ENCODE results near the gene KCNQ1.

The KCNQ1 gene

GRCh38 chr11:2804701-2805387 is 360.0 kb downstream of the KCNQ1 start:
- no peak for ATAC-seq

- no peak for ATAC-seq
Measured at GRCh38 chr11:2805388-2806056, 360.7 kb downstream of the KCNQ1 start.

DNA sequence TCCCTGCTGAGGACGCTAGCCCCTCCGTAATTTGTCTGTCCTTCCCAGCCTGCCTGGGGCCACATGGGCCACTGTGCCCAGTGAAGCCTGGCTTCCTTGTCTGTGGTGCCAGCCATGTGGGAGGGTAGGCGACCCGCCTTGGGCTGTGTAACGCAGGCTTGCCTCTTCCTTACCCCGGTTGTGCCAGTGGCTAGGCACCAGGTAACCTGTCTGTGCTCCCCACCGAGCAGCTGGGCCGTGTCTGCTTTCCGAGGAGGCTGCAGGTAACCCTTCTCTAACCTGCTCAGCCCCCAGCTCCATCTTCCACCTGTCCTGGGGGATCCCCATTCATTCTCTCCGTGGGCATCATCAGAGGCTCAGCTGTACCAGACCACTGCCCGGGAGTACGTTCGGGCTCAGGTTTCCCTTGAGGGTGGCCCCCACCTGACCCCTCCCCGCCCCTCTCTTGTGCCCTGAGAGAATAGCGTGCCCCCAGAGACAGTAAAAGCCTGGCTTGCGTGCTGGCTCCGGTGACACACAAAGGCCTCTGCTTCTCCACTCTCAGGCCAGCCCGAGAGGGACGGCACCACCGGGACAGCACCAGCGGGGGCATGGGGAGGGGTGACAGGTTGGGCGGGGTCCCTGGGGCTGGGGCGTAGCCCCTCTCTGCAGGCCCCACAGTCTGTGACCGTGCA is 361.7 kb downstream of the KCNQ1 start:
- ATAC-seq: no peak

DNA sequence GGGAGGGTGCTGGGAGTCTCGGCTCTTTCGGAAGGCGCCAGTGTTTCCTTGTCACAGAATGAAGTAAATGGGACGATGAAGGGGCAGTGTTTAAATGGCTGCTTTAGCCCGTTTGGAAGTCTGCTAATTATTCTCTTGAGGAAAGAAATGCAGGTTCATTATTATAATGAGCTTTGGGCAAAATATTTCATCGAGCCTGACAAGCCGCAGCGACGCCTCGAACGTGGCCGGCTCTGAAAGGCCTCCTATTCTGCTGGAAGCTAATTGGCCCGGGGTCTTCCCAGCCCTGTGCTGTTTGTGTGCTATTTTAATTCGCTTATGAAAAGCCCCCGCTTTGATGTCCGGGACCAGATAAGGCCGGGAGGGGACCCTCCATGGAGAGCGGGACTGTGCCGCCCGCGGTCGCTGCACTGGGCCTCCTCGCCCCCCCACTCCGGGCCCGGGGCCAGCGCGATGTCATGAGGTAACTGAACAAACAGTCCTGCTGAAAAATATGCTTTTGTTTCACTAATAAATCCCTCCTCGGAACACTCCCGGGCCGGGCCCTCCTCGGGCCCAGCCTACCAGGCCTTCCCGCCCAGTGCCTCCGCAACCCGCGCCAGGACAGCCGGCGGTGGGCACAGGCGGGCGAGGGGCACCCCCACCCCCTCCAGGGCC is 362.3 kb downstream of the KCNQ1 start:
- ATAC-seq: no peak

GRCh38 chr11:2807801-2808241 is 363.0 kb downstream of the KCNQ1 start:
- ATAC-seq: no peak

DNA sequence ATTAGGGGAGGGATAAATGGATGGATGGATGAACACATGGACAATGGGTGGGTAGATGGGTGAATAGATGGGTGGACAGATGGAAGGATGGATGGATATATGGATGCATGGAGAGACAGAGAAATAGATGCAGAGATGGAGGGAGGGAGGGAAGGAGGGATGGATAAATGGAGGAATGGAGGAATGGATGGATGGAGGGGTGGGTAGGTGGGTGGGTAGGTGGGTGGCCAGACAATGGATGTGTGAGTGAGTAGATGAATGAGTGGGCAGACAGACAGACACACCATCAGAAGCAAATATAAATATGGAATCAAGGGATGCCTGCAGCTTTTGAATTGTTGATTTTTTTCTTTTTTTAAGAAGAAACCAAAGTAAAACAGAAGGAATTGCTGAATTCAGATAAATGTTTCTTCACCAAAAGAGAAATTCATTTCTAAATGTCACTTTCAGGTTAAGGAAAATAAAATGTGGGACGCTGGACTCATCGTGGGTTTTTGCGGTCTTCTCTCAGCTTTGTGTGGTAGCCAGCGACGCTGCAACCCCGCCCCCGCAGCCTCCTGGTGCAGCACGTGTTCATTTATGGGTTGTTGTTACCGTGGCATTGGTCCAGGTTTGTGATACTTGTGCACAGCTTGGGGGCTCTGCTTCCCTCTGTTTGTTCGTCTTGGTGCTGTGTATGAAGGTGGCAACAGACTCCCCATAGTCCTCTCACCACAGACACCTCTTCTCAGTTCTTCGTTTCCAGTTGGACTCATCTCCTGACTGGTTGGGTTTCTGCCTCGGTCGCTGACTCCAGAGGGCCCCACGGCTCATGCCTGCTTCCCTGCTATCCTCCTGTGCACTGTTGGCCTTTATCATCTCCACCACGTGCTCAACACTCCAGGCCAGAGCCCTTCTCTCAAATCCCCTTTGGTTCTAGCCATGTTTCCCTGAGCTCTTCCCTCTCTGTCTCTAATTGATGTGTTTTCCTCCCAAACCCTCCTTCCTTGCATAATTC is 364.3 kb downstream of the KCNQ1 start:
- no peak for ATAC-seq

DNA sequence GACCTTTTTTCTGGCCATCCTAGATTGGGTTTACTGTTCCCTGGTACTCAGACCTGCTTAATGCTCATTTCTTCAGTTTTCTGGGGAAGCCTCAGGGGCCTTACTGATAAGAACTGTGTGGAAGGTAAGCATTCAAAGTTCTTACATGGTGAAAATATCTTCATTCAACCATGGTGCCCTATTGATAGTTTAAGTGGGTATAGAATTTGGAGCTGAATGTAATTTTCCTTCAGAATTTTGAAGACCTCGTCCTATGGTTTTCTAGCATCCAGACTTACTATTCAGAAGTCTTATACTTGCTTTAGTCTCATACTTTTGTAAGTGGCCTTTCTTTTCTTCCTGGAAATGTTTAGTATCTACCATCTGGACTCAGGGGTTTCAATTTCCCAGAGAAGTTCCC is 365.0 kb downstream of the KCNQ1 start:
- ATAC-seq: no peak

GRCh38 chr11:2810411-2811205 is 365.8 kb downstream of the KCNQ1 start:
- no peak for ATAC-seq

- ATAC-seq: no peak
Measured at GRCh38 chr11:2811206-2812091, 366.6 kb downstream of the KCNQ1 start.

DNA sequence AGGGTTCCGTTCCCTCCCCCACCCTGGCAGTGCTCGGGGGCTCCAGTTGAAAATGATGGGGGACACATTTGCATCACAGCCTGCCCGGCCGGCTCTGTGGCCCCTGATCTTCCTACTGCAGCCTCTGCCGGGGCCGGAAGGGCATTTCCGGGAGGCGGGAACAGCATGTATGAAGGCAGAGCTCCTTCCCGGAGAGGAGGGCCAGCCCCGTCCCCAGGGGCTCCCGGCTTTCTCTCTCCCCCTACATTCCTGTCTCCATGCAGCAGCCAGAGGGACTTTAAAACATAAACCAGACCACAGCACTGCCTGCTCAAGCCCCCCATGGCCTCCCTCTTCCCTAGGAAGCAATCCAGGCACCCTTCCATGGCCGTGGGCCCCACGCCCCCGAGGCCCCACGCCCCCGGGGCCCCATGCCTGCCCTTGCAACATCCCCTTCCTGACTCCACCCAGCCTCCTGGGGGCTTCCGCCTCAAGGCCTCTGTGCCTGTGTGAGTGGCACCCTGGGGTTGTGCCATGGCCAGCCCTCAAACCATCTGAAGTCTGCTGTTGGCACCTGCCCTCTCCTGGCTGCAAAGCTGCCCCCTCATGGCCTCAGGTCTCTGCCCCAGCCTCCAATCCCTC is 367.7 kb downstream of the KCNQ1 start:
- ATAC-seq: no peak

DNA sequence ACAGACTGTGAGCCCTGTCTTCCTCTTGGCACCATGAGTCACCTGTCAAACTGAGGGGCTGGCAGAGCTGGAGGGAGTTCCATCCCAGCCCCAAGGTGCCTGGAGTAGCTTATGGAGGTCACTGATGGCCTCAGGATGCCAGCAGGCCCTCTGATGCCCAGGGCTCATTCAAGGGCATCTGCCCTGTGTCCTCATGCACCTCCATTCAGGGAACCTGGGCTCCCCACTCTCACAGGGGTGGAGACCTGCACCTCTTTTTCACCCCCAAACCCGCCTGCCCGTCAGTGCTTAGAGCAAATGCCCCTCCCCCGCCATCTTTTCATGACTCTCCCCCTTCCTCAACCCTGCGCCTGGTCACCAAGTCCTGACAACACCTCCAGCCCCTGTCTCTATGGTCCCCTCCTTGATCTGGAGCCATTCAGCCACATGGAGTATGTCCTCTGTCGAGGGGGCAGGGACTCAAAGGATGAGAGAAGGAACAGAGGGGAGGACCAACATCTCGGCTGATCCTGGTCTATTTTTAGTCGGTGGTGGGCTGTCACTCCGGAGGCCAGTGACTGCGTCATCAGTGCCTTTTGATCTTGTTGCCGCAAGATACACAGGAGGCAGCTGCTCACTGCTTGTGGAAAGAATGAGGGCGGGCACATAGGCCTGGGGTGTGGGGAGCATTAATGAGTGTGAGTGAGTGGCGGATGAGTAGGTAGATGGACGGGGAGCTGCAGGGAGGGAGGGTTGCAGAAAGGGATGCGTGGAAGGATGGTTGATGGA is 368.5 kb downstream of the KCNQ1 start:
- no peak for ATAC-seq

- no peak for ATAC-seq
Measured at GRCh38 chr11:2813968-2814367, 369.2 kb downstream of the KCNQ1 start.

DNA sequence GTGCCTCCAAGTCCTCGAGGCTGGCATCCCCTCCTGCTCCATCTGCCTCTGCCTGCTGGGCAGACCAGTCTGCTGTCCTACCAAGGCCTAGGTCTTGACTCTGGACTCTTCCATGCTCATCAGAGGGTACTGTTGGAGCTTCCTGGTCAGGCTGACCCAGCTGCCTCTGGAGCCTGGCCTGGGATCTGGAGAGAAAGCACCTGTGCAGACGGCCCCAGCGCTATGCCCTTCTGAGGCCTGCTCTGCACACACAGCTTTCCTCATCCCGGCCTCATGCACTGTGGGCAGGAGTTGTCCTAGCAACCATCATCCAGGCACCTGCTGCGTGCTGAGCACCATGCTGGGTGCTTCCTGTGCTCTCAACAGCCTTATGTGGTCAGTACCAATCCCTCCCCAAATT is 369.9 kb downstream of the KCNQ1 start:
- no peak for ATAC-seq

DNA sequence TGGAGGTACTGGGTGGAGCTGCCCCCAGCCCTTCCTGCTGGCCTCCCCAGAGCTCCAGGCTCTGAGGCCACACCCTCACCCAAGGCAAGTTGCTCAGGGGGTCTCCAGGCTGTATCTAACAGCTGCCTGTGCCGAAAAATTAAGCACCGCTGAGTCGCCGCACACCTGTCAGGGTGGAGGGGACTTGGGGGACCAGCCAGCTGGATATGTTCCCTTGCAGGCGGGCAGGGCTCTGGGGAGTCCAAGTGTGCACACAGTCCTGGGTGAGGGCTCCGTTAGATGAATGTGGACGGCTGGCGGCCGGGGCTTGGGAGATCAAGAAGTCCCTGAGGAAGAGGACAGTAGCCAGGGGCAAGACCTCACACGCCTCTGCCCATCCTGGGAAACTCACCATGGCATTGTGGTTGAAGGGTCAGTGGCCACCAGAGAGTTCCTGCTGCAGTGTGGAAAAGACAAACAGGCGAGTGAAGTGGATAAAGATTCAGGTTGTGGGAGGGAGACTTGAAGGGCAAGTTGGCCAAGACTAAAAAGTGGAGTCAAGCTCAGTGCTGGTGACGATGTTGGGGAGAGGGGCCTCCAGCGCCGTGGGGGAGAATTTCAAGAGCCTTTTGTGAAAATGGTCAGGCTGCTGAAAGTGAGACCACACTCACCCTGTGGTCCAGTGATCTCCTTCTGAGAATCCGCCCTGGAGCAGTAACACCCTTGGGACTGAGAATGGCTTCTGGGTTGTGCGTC is 371.1 kb downstream of the KCNQ1 start:
- no peak for ATAC-seq

DNA sequence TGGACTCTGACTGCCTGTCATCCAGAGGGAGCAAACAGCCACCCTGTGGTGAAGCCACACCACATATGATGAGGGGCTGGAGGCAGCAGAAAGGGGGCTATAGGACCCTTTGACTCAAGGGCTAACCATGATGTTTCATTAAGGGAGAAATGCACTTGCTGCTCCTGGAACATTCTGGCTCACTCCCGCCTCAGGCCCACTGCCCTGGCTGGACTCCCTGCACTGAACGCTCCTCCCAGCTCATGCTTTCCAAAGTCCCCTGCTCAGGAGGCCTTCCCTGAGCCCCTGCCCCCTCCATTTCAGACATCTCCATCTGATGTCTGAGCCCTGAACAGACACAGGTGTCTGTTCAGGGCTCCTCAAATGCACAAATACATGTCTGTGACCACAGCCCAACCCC is 371.7 kb downstream of the KCNQ1 start:
- no peak for ATAC-seq

GRCh38 chr11:2816941-2817421 is 372.2 kb downstream of the KCNQ1 start:
- ATAC-seq: no peak

GRCh38 chr11:2817431-2817830 is 372.6 kb downstream of the KCNQ1 start:
- no peak for ATAC-seq

- no peak for ATAC-seq
Measured at GRCh38 chr11:2818021-2818420, 373.2 kb downstream of the KCNQ1 start.

Data from activated CD4-positive, CD25-positive, alpha-beta regulatory T cell treated with anti-CD3 and anti-CD28 coated beads, Interleukin-2, amount 50 U/mL, for 24 hours (primary cell).